NCI-H1048 (cell line): ENCODE results near the gene THUMPD3.

ENCODE experiments used
- DNase-seq: peaks from one replicate; lab custom pipeline; 2025; lab: John Stamatoyannopoulos, UW

The THUMPD3 gene

GRCh38 chr3:9397906-9398699, 35.2 kb downstream of the THUMPD3 start:
- no peak for DNase-seq

DNA sequence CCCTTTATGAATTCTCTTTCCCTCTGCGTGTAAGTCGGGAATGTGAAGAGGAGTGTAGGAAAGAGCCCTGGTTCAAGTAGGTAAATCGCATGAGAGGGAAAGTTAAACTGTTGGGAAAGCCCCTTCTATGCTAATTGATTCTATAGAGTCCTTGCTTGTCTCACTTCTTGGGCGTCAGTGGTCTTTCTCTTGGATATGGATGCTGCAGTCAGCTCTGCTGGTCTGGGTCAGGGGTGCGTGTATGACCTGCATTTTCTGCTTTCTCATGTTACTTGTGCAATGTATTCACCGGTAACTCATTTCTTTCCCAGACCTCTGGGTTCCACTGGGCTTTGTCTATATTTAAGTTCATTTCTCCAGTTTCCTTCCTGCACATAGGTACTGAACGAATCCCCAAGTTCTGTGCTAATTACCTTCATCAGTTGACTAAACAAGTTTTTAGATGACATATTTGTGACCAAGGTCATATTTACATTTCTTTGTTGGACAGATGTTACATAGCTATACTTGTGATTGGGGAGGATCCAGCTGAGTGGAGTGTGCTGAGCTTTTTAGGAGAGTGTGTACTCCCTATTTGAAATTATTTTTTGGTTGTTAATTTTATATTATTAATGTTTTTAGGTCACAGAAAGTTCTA, 36.0 kb downstream of the THUMPD3 start:
- DNase-seq: no peak

GRCh38 chr3:9399337-9399703, 36.5 kb downstream of the THUMPD3 start:
- DNase-seq: no peak

- DNase-seq: no peak
Observed at GRCh38 chr3:9399746-9400145, 36.9 kb downstream of the THUMPD3 start.

DNA sequence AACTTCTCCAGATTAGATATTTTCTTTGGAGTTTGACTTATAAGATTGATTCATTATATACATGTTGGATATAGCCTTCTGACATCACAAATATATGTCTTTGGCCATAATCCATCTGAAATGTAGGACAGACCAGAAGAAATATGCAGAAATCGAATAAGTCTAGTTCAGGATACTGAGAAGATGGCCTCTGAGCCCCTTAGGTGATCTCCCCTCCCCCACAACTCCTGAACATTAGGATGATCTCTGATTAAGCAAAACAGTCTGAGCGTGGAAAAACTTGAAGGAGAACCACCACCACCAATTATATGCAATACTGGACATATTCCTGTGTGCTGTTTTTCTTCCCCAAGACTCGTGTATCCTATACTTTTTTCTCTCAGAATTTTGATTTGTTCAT, 37.8 kb downstream of the THUMPD3 start:
- no peak for DNase-seq

GRCh38 chr3:9401986-9402385, 39.1 kb downstream of the THUMPD3 start:
- no peak for DNase-seq

DNA sequence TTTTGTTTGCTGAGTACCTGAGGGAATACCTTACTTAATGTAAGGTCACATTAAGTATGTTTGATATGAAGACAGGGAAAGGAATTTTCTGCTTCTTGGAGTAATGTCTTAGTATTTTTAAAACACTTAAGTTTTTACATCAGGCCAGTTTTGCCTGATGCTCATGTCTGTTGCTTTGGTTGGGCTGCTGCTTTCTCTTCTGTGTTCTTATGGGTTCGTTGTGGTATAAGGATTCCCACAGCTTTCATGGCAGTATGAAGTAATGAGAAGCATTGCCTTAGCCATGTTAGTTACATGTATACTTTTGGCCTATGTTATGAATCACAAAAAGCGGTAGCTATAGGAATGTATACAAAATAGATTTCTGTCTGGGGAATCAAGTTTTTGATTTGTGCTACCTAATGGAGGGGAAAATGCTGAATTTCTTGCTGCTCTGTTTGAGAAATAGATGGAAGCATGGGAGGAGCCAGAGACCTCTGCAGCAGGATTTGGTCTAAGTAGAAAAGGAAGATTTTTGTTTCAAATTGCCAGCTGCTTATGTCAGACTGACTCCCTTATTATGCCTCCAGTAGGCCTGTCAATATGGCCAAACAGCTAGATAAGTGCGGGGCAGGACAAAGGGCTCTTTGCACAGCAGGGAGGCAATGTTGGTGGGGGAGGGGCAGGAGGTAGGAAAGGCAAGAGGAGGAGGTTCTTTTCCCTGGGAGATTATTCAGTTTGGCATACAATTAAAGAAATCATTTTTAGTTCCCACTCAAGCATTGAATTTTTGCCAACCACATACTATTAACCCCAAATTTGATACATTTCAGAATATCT, 39.8 kb downstream of the THUMPD3 start:
- DNase-seq: no peak

DNA sequence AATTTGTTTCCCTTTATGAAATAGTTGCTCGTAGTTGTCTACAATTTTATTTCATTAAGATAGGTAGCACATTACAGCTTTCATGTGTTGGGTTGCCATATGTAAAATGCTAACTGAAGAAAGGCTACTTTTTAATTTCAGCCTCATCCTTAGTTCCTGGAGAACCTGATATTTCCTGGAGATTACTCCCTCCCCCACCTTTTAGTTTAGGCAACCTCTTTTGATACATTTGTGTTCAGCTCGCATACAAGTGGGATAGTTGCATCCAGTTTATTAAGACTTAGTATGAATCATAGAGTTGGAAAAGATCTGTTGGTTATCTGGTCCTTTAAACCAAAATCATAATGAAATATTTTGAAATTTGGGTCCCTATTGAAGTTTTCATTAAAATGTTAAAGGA, 40.6 kb downstream of the THUMPD3 start:
- no peak for DNase-seq

DNA sequence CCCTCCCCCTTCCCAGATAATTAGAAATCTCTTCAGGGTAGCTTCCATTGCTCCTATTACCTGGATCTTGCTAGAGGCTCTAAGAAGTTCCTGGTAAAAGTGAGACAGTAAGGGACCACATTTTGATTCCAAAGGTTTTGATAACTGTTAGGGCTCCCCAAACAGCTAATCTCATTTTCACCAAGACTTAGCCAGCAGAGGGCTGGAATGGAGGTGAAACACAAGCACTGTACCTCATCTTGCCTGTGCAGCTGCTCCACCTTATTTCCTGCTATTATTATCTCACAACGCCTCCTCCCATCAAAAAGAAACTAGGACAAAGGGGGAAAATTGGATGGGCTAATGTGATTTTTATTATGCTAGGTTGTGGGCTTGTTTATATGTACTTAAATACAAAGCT, 41.8 kb downstream of the THUMPD3 start:
- no peak for DNase-seq

- no peak for DNase-seq
Observed at GRCh38 chr3:9405756-9406155, 42.9 kb downstream of the THUMPD3 start.

- no peak for DNase-seq
Observed at GRCh38 chr3:9406856-9407626, 44.2 kb downstream of the THUMPD3 start.

DNA sequence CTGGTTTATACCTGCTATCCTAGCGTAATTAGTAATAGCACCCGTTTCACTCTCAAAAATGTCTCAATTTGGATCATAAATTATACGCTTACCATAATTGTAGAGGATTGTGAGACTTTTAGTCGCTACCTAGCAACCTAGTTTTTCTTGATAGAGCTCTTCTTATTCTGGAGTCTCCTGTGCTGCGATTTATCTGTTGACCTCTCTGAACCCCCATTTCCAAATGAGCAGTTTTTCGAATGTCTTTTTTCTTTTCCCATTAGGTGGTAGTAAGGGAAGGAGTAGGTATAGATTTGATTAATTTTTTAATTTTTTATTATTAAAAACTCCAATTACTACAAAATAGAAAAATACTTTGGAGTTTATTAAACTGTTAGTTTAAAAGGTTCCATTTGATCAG, 45.2 kb downstream of the THUMPD3 start:
- DNase-seq: no peak

GRCh38 chr3:9408546-9408945, 45.7 kb downstream of the THUMPD3 start:
- DNase-seq: no peak

GRCh38 chr3:9409981-9410854, 47.4 kb downstream of the THUMPD3 start:
- no peak for DNase-seq

- no peak for DNase-seq
Observed at GRCh38 chr3:9411302-9411701, 48.4 kb downstream of the THUMPD3 start.

GRCh38 chr3:9412293-9412692, 49.4 kb downstream of the THUMPD3 start:
- DNase-seq: no peak

GRCh38 chr3:9414826-9415225, 52.0 kb downstream of the THUMPD3 start:
- DNase-seq: no peak

- DNase-seq: no peak
Observed at GRCh38 chr3:9415485-9416138, 52.8 kb downstream of the THUMPD3 start.

DNA sequence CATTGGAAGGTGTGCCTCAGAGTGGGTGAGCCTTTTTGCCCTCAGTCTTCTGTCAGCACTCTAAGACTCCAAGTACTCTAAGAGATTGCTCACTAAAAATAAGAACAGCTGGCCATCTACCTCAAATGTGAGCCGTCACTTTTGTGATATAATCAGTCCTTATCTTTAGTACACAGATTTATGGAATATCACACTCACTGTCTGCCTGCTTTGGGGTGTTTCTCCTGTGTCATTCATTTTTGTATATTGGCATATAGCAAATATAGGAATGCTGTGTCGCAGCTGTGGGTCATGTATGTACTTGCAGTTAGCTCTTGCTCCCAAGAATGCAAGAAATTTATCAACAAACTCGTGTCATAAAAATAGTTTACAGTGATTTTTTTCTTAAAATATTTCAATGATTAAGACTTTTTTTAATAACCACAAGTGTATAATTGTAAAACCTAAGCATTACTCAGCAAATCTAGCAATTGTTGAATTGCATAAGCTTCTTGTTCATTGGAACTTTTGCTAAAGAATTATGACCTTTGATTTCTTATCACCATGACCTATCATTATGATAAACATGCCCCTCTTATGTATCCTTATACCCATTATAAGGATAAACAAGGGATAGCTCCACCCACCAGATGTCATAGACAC, 53.4 kb downstream of the THUMPD3 start:
- DNase-seq: no peak
